ENCODE data around the gene TBC1D3B.
"Not testable (repeated sequence)": the region's sequence is repeated elsewhere in the genome, so short reads cannot be mapped to it uniquely, and the experiment has no call there.

Gene TBC1D3B

GRCh38 chr17:36128411-36128978, 47.9 kb downstream of the TBC1D3B start:
- DNase-seq (ENCODE audit: low spot score), result no peak

- DNase-seq (ENCODE audit: low spot score), result no peak
These were observed 48.5 kb downstream of the TBC1D3B start for GRCh38 chr17:36127911-36128310.

- no peak for DNase-seq (ENCODE audit: low spot score)
These were observed 49.1 kb downstream of the TBC1D3B start for GRCh38 chr17:36127199-36127893.

- DNase-seq (ENCODE audit: low spot score), result no peak
These were observed 51.3 kb downstream of the TBC1D3B start for GRCh38 chr17:36124879-36125824.

GRCh38 chr17:36123431-36123830, 53.0 kb downstream of the TBC1D3B start:
- DNase-seq (ENCODE audit: low spot score), result no peak

- not testable (repeated sequence) for DNase-seq (ENCODE audit: low spot score)
These were observed 55.3 kb downstream of the TBC1D3B start for GRCh38 chr17:36121099-36121498.

GRCh38 chr17:36120221-36120620, 56.2 kb downstream of the TBC1D3B start:
- DNase-seq (ENCODE audit: low spot score), result no peak

- no peak for DNase-seq (ENCODE audit: low spot score)
These were observed 57.7 kb downstream of the TBC1D3B start for GRCh38 chr17:36118477-36119353.

- no peak for DNase-seq (ENCODE audit: low spot score)
These were observed 58.7 kb downstream of the TBC1D3B start for GRCh38 chr17:36117505-36118382.

All from hematopoietic multipotent progenitor cell treated with erythropoietin and hydrocortisone succinate and interleukin-3 and kit ligand, for 17 days (in vitro differentiated cells).